Measurements from ENCODE around the gene ALAS1.

Gene ALAS1

DNA sequence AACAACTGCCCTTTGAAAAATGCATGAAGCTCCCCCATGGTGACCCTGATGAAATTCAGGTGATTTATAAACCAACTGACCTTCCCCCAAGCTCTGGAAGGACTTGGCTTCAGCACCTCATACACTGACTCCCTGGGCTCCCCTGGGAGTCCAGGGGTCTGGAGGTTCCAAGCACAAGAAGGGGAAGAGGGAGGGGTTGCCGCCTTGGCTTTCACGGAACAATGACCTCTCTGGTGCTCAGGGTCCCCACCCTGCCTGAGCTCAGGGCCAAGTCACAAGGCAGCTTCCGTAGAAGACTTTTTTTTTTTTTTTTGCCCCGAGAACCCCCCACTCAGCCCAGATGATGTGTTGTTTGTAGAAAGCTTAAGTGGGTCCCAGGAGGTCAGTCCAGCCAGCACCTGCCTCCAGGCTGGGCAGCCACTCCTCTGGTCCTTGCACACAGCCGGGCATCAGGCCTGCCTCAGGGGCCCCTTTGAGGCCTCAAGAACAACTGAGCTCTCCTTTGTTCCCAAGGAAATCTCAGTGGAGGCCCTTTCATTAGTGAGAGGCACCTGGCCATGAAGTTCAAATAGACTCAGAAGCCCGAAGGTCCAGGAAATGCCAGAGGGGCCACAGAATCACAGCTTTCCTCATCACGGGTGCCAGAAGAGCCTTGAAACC is 14.0 kb upstream of the ALAS1 start:
- Histone ChIP-seq H3K36me3 (ENCODE audit: insufficient read depth, low read length) (no peaks in the 10 kb centered on the region), H3K4me2 (ENCODE audit: low read length) (no peak overlapping the region), H3K9me2 (ENCODE audit: low read depth, low read length) (no peaks in the 10 kb centered on the region), H3K4me3 (ENCODE audit: low read depth, low read length, poor library complexity, severe bottlenecking) (no peak overlapping the region), H3K79me2 (ENCODE audit: insufficient read depth, low read length) (no peaks in the 10 kb centered on the region), H2AFZ (ENCODE audit: low read length) (no peak overlapping the region), H3K4me1 (ENCODE audit: insufficient read depth, low read length, severe bottlenecking) (no peaks in the 10 kb centered on the region), H3K9me3 (ENCODE audit: low read length) (no peaks in the 10 kb centered on the region), H3K27ac (ENCODE audit: low read depth, low read length, poor library complexity, severe bottlenecking) (no peak overlapping the region), H3F3A (ENCODE audit: insufficient read depth, low read length) (no peaks in the 10 kb centered on the region), H3K9ac (ENCODE audit: low read length) (no peak overlapping the region), H4K20me1 (ENCODE audit: insufficient read depth, low read length) (no peaks in the 10 kb centered on the region), H3K27me3 (ENCODE audit: insufficient read depth, low read length) (no peaks in the 10 kb centered on the region)
- no peak for TF ChIP-seq EZH2 (IDR thresholded peaks at IDR 0.05; ENCODE audit: borderline replicate concordance, low read length)
- TF ChIP-seq, protein P1, sequence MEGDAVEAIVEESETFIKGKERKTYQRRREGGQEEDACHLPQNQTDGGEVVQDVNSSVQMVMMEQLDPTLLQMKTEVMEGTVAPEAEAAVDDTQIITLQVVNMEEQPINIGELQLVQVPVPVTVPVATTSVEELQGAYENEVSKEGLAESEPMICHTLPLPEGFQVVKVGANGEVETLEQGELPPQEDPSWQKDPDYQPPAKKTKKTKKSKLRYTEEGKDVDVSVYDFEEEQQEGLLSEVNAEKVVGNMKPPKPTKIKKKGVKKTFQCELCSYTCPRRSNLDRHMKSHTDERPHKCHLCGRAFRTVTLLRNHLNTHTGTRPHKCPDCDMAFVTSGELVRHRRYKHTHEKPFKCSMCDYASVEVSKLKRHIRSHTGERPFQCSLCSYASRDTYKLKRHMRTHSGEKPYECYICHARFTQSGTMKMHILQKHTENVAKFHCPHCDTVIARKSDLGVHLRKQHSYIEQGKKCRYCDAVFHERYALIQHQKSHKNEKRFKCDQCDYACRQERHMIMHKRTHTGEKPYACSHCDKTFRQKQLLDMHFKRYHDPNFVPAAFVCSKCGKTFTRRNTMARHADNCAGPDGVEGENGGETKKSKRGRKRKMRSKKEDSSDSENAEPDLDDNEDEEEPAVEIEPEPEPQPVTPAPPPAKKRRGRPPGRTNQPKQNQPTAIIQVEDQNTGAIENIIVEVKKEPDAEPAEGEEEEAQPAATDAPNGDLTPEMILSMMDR (IDR thresholded peaks at IDR 0.05; ENCODE audit: low read length): no peak

DNA sequence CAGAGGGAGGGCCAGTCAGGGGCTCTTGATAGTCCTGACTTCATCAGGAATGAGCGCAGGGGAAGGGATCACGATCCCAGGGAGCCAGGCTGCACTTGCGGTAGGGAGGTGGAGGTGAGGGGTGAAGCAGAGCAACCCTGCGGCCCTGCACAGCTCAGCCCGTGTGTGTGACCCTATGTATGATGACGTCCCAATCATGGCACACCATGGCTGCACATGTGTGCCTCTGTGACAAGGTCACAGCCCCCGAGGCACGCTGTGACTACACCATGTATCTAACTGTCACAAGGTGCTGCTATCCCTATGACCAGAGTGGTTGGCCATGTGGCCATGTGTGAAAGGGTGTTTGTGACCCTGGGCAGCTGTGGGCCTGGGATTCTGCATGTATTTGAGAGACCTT is 13.3 kb upstream of the ALAS1 start:
- no peaks in the 10 kb centered on the region for H3K4me1 ChIP-seq (ENCODE audit: insufficient read depth, low read length, severe bottlenecking)
- H2AFZ ChIP-seq (ENCODE audit: low read length): no peak overlapping the region
- no peak overlapping the region for H3K9ac ChIP-seq (ENCODE audit: low read length)
- no peaks in the 10 kb centered on the region for H3K9me3 ChIP-seq (ENCODE audit: low read length)
- no peaks in the 10 kb centered on the region for H3K9me2 ChIP-seq (ENCODE audit: low read depth, low read length)
- H3K36me3 ChIP-seq (ENCODE audit: insufficient read depth, low read length): no peaks in the 10 kb centered on the region
- H3K27me3 ChIP-seq (ENCODE audit: insufficient read depth, low read length): no peaks in the 10 kb centered on the region
- no peak overlapping the region for H3K4me3 ChIP-seq (ENCODE audit: low read depth, low read length, poor library complexity, severe bottlenecking)
- no peaks in the 10 kb centered on the region for H3K79me2 ChIP-seq (ENCODE audit: insufficient read depth, low read length)
- TF ChIP-seq, protein P1 (IDR thresholded peaks at IDR 0.05; ENCODE audit: low read length): no peak
- no peak for TF ChIP-seq EZH2 (IDR thresholded peaks at IDR 0.05; ENCODE audit: borderline replicate concordance, low read length)
- no peaks in the 10 kb centered on the region for H3F3A ChIP-seq (ENCODE audit: insufficient read depth, low read length)
- no peak overlapping the region for H3K27ac ChIP-seq (ENCODE audit: low read depth, low read length, poor library complexity, severe bottlenecking)
- H3K4me2 ChIP-seq (ENCODE audit: low read length): no peak overlapping the region
- H4K20me1 ChIP-seq (ENCODE audit: insufficient read depth, low read length): no peaks in the 10 kb centered on the region

DNA sequence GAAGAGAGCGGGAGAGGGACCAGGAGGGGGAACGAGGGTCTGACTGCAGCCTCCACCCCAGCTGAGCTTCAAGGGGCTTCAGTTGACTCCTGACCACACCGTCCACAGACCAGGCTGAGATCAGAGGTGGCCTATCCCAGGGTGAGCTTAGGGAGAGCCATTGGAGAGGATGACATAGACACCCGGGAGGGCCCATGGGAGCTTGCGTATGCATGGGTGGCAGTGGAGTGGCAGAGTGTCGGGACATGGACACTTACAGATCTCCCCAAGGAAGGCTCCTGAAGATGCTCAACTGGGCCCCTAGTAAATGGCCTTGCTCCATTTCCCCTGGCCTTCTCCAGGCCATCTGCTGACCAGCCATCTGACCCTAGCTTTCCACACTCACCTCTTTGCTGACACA is 12.6 kb upstream of the ALAS1 start:
- Histone ChIP-seq H3K27me3 (ENCODE audit: insufficient read depth, low read length) (no peaks in the 10 kb centered on the region), H2AFZ (ENCODE audit: low read length) (no peak overlapping the region), H3K9ac (ENCODE audit: low read length) (no peak overlapping the region), H3K4me3 (ENCODE audit: low read depth, low read length, poor library complexity, severe bottlenecking) (no peak overlapping the region), H3K36me3 (ENCODE audit: insufficient read depth, low read length) (no peaks in the 10 kb centered on the region), H3K9me3 (ENCODE audit: low read length) (no peaks in the 10 kb centered on the region), H3K27ac (ENCODE audit: low read depth, low read length, poor library complexity, severe bottlenecking) (no peak overlapping the region), H3F3A (ENCODE audit: insufficient read depth, low read length) (no peaks in the 10 kb centered on the region), H3K4me1 (ENCODE audit: insufficient read depth, low read length, severe bottlenecking) (no peaks in the 10 kb centered on the region), H4K20me1 (ENCODE audit: insufficient read depth, low read length) (no peaks in the 10 kb centered on the region), H3K4me2 (ENCODE audit: low read length) (no peak overlapping the region), H3K9me2 (ENCODE audit: low read depth, low read length) (no peaks in the 10 kb centered on the region), H3K79me2 (ENCODE audit: insufficient read depth, low read length) (no peaks in the 10 kb centered on the region)
- TF ChIP-seq EZH2 (IDR thresholded peaks at IDR 0.05; ENCODE audit: borderline replicate concordance, low read length): no peak
- TF ChIP-seq, protein P1 (IDR thresholded peaks at IDR 0.05; ENCODE audit: low read length): no peak
